Measurements from ENCODE around the gene PLEK.

Gene PLEK

DNA sequence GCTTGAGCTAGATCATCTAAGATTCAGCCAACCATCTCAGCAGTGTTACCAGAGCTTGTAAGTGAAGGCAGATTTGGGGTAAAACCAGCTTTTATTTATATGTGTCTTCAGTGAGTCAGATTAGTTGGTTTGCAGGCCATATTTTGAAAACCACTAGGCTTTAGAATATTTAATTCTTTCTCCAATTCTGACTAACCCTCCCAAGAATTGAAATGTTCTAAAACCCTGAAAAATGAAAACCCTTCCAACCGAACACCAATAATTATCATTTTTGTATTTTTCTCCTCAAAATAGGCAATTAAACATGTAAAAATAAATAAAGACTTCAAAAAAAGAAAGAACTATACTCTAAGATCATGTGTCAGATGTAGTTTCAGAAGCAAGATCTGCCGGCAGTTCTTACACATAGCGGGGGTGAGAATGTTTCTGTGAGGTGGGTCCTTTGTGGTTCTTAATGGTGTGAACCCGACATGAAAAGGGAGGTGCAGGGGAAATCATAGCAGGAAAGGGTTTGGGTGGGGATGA lies 14.2 kb downstream of the PLEK start:
- no peak overlapping the region for H3K4me2 ChIP-seq
- no peaks in the 10 kb centered on the region for H4K20me1 ChIP-seq (ENCODE audit: insufficient read depth)
- H3K27ac ChIP-seq = no peak overlapping the region
- no peaks in the 10 kb centered on the region for H3K79me2 ChIP-seq (ENCODE audit: insufficient read depth, low read depth)
- H2AFZ ChIP-seq (ENCODE audit: low read depth) = no peak overlapping the region
- no peaks in the 10 kb centered on the region for H3K4me1 ChIP-seq (ENCODE audit: low read depth, poor library complexity, severe bottlenecking)
- no peak overlapping the region for H3K4me3 ChIP-seq (IDR thresholded peaks at IDR 0.05; ENCODE audit: insufficient read depth, low read depth, low read length)
- TF ChIP-seq, protein P1, sequence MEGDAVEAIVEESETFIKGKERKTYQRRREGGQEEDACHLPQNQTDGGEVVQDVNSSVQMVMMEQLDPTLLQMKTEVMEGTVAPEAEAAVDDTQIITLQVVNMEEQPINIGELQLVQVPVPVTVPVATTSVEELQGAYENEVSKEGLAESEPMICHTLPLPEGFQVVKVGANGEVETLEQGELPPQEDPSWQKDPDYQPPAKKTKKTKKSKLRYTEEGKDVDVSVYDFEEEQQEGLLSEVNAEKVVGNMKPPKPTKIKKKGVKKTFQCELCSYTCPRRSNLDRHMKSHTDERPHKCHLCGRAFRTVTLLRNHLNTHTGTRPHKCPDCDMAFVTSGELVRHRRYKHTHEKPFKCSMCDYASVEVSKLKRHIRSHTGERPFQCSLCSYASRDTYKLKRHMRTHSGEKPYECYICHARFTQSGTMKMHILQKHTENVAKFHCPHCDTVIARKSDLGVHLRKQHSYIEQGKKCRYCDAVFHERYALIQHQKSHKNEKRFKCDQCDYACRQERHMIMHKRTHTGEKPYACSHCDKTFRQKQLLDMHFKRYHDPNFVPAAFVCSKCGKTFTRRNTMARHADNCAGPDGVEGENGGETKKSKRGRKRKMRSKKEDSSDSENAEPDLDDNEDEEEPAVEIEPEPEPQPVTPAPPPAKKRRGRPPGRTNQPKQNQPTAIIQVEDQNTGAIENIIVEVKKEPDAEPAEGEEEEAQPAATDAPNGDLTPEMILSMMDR (conservative IDR thresholded peaks at IDR 0.05; ENCODE audit: low read depth, low read length) = no peak
- no peaks in the 10 kb centered on the region for H3K27me3 ChIP-seq (ENCODE audit: insufficient read depth, low read depth)
- no peaks in the 10 kb centered on the region for H3K36me3 ChIP-seq (ENCODE audit: insufficient read depth)
- no peak overlapping the region for H3K9ac ChIP-seq

- H3K4me3 ChIP-seq (IDR thresholded peaks at IDR 0.05; ENCODE audit: insufficient read depth, low read depth, low read length) = no peak overlapping the region
- H2AFZ ChIP-seq (ENCODE audit: low read depth) = no peak overlapping the region
- H3K4me1 ChIP-seq (ENCODE audit: low read depth, poor library complexity, severe bottlenecking) = peaks cover 31% of the 10 kb centered on the region
- no peaks in the 10 kb centered on the region for H4K20me1 ChIP-seq (ENCODE audit: insufficient read depth)
- TF ChIP-seq, protein P1 (conservative IDR thresholded peaks at IDR 0.05; ENCODE audit: low read depth, low read length) = no peak
- no peaks in the 10 kb centered on the region for H3K27me3 ChIP-seq (ENCODE audit: insufficient read depth, low read depth)
- H3K79me2 ChIP-seq (ENCODE audit: insufficient read depth, low read depth) = no peaks in the 10 kb centered on the region
- no peak overlapping the region for H3K9ac ChIP-seq
- H3K4me2 ChIP-seq = no peak overlapping the region
- no peaks in the 10 kb centered on the region for H3K36me3 ChIP-seq (ENCODE audit: insufficient read depth)
- H3K27ac ChIP-seq = no peak overlapping the region
Observed at GRCh38 chr2:68383778-68384177, 18.7 kb downstream of the PLEK start.

DNA sequence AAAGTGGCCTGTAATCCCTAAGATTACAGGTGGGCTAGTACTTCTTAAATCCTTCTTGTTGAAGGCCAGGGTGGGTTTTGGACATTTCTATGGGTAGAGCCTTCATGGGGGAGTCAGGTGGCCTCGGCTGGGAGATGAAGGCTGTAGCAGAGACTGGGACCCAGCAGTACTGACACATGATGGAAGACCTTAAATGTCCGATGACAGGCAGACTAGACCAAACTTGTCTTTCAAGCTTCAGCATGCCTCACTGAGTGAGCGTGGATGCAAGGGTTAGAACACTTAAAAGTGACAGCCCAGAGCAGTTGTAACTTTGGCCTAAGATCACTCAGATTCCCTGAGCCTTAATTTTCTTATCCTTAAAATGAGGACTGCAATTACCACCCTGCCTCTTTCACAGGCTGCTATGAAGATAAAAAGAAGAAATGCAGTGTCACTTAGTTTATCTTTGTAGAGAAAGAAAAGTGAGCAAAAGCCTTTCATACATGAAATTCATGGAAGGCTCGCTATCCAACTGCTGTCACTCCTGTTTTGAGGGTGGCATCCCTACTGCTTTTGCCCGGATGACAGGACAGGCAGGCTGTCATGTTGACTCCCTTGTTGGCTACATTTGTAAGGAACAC lies 19.5 kb downstream of the PLEK start:
- Histone ChIP-seq H3K4me1 (ENCODE audit: low read depth, poor library complexity, severe bottlenecking) (peaks cover 40% of the 10 kb centered on the region), H3K4me3 (IDR thresholded peaks at IDR 0.05; ENCODE audit: insufficient read depth, low read depth, low read length) (no peak overlapping the region), H3K9ac (no peak overlapping the region), H4K20me1 (ENCODE audit: insufficient read depth) (no peaks in the 10 kb centered on the region), H3K79me2 (ENCODE audit: insufficient read depth, low read depth) (no peaks in the 10 kb centered on the region), H3K4me2 (no peak overlapping the region), H2AFZ (ENCODE audit: low read depth) (no peak overlapping the region), H3K36me3 (ENCODE audit: insufficient read depth) (no peaks in the 10 kb centered on the region), H3K27me3 (ENCODE audit: insufficient read depth, low read depth) (no peaks in the 10 kb centered on the region), H3K27ac (no peak overlapping the region)
- TF ChIP-seq, protein P1 (conservative IDR thresholded peaks at IDR 0.05; ENCODE audit: low read depth, low read length) = no peak

DNA sequence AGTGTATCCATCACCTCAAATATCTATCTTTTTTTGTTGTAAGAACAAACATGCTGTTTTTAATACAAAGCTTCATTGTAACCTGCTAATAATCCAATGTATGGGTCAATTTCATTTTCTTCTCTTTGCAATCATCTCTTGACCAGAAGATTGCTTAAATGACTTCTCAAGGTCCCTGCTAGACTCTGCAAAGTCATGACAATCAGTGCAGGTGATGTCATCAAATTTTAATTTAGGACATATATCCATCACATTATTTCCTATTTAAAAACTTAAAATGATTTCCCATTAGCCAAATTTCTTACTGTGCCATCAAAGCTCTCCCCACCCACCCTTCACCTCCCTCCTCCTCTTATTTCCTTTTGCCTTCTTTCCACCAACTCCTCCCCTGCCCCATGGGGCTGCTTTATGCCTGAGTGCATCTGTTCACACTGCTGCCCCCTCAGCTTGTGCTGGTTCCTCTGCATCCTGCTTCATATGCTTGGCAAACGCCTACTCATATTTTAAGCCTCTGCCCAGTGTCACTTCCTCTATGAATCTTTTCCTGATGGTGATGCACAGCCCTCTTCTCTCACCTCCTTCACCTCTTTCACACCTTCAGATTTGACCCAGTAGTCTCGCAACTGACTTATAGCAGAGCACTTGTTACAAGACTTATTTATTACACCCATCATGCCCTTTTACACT lies 20.3 kb downstream of the PLEK start:
- no peak overlapping the region for H3K4me3 ChIP-seq (IDR thresholded peaks at IDR 0.05; ENCODE audit: insufficient read depth, low read depth, low read length)

More for the DNA sequence above, 20.3 kb downstream of the PLEK start:
- Histone ChIP-seq H3K9ac (no peak overlapping the region), H3K4me2 (no peak overlapping the region), H3K27ac (no peak overlapping the region), H2AFZ (ENCODE audit: low read depth) (no peak overlapping the region), H3K27me3 (ENCODE audit: insufficient read depth, low read depth) (no peaks in the 10 kb centered on the region), H4K20me1 (ENCODE audit: insufficient read depth) (no peaks in the 10 kb centered on the region), H3K4me1 (ENCODE audit: low read depth, poor library complexity, severe bottlenecking) (peaks cover 47% of the 10 kb centered on the region), H3K79me2 (ENCODE audit: insufficient read depth, low read depth) (no peaks in the 10 kb centered on the region), H3K36me3 (ENCODE audit: insufficient read depth) (no peaks in the 10 kb centered on the region)
- TF ChIP-seq, protein P1 (conservative IDR thresholded peaks at IDR 0.05; ENCODE audit: low read depth, low read length) = no peak

All from KMS-11 (cell line).